IPS-NIHi7 (cell line): ENCODE results near the gene NHERF2.

Experiments used
- DNase-seq: peaks from one replicate; pipeline ENCODE4 v3.0.0; 2012; ENCODE audit warnings: mixed read lengths; ENCODE audit errors: extremely low spot score

Gene NHERF2

DNA sequence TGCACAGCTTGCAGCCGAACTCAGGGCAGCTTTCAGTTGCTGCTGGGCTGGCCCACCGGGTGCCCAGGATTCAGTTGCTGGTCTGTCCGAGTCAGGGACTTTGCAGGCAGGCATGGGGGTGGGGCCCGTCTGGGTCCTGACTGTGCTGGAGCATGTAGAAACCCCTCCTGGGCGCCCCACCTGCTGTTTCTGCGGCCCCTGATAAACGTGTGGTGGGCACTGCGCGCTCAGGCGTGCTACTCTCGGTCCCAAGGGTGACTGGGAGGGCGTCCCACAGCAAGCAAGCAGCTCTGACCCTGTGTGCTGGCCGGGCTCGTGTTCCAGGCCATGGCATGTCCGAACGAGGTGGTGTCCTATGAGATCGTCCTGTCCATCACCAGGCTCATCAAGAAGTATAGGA lies 33.6 kb downstream of the NHERF2 start:
- DNase-seq = no peak

DNA sequence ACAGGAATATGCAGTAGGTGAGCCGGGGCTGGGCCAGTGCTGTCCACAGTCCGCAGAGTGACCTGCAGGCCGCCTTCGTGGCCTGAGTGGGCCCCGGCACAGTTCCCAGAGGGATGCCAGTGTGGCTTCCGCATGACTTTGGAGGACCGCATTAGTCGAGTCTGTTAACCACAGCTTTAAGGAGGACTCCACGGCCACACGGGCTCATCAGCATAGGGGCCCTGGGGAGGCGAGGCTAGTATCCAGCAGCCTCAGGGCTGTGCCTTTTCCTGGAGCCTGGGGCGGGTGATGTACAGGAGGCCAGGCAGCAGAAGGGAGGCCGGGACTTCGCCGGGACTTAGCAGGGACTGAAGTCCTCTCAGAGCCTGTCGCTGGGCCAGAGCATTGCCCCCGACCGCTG lies 34.3 kb downstream of the NHERF2 start:
- DNase-seq = no peak

DNA sequence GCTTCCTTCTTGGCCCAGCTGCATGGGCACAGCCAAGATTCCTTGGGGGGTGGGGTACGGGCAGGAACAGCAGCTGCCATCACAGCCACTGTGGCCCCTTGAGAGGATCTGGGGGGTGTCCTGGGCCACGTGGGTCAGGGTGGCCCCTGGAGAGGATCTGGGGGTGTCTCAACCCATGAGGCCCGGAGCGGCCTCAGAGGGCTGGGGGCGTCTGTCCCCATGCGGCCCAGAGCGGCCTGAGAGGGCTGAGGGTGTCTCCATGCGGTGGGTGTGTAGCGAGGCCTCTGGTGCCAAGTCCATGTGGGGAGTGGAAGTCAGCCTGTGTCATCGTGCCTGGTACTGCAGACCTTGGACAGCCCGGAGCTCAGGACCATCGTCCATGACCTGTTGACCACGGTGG lies 34.8 kb downstream of the NHERF2 start:
- no peak for DNase-seq

DNA sequence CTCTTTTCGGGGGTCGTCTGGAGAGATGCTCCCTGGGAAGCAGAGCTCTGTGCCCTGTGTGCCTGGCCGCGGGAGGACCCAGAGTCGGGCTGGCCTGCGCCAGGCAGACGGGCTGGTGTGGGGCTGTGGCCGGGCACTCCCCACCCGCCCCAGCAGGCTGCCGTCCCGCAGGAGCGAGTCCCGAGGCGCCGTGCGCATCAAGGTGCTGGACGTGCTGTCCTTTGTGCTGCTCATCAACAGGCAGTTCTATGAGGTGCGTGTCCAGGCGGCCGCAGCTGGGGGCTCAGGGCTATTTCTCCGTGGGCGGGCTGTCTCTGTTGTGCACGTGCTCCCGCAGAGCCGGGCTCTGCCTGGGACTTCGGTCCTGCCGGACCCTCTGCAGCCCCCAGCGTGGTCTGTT lies 36.1 kb downstream of the NHERF2 start:
- no peak for DNase-seq

DNA sequence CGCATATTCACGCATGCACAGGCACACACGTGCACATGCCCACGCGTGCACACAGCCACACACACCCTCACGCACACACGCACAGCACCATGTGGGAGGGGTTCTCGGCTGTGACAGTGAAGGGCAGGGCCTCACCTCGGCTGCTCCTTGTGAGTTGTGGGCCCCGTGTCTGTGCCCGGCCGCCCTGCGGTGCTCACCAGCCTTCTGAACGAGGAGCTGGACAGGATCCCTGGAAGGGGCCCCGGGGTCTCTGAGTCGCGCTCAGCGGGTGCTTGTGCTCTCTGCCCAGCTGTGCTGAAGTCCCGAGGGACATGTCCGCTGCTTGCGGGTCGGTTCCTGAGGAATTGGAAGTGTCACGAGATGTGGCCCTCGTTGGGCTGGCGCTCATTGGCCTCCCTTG lies 37.2 kb downstream of the NHERF2 start:
- DNase-seq = no peak

DNA sequence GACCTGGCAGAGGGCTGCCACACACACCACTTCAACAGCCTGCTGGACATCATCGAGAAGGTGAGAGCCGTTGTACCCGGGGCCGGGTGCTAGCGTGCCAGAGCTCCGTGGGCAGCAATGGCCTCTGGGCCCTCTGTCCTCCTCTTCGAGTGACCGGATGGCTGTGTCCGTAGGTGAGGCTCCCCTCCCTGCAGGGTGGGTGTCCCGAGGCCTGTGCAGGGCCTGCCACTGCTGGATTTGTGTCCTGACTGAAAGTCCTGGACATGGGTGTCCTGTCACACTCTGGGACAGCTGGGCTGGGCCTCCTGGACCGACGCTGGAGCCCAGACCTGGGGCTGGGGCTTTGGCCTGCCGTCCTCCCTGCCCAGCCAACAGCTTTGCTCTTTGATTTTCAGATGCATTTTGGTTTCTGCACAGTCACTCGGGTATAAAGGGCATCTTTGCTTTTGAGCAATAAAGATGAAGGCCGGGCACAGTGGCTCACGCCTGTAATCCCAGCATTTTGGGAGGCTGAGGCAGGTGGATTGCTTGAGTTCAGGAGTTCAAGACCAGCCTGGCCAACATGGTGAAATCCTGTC lies 37.8 kb downstream of the NHERF2 start:
- DNase-seq = no peak

DNA sequence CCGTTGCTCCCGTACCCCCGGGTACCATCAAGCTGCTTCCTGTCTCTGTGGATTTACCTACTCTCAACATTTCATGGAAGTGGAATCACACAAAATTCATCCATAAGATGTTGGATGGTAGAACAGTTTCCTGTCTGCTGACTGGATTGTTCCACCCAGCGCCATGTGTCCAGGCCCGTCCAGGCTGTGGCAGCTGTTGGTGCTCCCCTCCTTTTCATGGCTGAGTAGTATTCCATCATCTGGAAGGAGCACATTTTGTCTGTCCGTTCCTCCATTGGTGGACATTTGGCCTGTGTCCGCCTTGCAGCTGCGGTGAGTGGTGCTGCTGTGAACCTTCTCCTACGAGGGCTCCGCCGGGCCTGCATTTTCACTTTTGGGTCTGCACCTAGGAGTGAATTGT lies 39.4 kb downstream of the NHERF2 start:
- DNase-seq = no peak

DNA sequence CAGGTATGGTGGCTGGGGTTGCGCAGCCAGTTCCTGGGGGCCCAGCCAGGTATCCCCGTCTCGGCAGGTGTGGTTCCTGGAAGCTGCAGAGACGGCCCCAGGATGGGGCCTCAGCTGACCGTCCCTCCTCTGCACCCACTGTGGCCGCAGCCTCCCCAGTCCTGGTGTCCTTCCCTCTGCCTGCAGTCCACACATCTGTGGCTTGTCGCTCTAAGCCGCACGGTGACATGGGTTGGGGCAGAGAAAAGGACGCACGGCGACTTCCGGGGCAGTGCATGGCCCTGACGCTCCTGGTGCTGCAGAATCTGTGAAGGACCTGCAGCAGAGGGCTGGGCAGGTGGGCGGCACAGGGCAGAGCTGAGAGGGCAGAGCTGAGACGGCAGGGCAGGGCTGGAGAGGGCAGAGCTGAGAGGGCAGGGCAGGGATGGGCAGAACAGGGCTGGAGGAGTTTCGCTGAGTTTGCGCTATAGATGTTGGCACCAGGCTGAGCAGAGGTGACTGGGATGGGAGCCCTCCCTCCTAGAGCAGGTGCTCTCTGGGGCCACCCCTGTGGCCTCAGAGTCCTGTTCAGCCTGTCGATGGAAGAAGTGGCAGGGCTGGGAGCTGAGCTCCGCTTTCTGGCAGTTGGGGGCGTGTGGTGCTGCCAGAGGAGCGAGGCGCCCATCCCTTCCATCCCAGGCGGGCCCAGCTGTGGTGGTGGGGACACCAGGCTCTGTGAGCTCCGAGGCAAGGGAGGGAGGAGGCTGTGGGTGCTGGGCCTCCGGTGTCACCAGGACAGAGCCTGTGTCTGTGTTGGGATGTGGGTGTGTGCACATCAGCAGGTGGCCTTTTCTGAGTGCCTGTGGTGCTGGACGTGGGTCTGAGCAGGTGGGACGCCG lies 44.1 kb downstream of the NHERF2 start:
- no peak for DNase-seq

DNA sequence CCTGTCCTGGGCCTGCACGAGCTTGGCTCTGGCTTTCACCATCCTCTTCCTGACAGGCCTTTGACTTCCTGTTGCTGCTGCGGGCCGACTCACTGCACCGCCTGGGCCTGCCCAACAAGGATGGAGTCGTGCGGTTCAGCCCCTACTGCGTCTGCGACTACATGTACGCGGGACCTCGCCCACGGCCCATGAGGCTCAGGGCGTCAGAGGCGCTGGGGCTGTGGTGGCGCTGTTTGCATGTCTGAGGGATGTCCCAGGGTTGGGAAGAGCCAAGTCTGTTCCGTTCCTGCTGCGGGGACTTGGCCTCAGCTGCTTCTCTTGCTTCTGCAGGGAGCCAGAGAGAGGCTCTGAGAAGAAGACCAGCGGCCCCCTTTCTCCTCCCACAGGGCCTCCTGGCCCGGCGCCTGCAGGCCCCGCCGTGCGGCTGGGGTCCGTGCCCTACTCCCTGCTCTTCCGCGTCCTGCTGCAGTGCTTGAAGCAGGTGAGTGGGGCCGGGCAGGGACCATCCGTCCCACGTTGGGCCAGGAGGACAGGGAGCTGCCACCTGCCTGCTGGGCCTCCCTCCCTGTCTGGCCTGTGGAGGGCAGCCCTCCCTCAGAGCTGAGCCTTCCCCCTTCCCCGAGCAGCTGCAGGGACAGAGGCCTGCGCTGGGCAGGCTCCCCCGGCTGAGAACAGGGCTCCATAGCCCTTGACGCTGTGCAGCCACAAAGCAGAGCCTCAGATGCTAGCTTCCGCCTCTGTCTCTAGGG lies 44.9 kb downstream of the NHERF2 start:
- DNase-seq = no peak

DNA sequence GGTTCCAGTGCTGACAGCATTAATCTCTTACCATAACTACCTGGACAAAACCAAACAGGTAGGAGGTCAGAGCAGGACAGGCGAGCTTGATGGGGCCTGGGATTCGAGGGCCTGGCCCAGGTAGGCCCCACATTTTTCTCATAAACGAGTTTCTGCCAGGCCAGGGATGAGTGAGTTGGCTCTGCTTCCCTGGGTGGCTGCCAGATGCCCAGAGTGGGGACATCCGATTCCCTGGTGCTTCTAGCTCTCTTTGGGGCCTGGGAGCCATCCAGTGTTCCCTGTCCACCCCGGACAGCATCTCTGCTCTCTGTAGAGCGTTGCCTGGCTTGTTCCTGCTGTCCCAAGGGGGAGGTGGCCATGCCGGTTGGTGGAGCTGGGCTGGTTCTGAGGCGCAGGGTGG lies 46.2 kb downstream of the NHERF2 start:
- DNase-seq = no peak

DNA sequence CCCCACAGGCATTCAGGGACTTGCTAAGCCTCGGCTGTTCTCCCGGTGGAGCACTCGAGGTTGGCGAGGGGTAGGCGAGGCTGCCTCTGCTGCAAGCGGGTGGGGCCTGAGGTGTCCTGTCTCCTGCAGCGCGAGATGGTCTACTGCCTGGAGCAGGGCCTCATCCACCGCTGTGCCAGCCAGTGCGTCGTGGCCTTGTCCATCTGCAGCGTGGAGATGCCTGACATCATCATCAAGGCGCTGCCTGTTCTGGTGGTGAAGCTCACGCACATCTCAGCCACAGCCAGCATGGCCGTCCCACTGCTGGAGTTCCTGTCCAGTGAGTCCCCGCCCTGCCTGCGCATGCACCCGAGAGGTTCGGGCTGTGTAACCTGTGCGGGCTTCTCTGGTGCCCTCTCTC lies 47.4 kb downstream of the NHERF2 start:
- no peak for DNase-seq

DNA sequence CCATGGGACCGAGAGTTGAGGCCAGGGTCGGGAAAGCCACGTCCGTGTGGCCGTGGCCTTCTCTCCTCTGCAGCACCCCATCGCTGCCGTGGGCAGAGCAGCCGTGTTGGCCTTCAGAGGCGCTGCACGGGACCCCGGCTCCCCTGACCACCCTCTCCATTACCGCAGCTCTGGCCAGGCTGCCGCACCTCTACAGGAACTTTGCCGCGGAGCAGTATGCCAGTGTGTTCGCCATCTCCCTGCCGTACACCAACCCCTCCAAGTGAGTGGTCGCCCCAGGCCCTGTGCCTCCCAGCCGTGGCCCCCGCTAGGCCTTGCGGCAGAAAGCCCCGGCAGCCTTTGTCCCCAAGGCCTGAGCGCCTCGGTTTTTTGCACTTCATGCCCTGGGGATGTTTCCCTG lies 48.9 kb downstream of the NHERF2 start:
- no peak for DNase-seq

DNA sequence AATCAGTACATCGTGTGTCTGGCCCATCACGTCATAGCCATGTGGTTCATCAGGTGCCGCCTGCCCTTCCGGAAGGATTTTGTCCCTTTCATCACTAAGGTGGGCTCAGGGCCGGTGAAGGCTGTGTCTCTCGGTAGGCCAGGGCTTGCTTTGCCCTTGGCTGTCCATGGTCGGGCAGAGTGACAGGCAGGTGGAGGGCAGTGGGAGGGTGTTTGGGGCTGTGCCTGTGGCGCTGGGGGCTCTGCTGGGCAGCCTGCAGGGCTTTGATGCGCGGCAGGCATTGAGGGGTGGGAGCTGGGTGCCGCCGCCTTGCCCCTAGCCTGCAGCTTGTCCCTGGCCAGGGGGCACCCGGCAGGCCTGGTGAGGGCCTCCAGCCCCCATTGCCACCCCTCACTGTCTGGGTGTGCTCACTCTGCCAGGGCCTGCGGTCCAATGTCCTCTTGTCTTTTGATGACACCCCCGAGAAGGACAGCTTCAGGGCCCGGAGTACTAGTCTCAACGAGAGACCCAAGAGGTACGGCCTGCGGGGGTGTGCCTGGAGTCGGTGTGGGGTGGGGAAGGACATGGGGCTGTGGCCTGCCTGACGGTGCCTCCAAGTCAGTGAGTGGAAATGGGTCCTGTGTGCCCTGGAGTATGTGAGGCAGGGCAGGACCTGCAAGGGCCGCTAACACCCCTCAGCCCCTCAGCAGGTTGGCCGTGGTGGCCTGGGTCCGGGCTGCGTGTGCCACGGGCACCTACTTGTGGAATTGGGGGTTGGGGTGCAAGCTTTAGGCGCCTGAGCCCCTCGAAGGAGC lies 49.6 kb downstream of the NHERF2 start:
- DNase-seq = no peak

DNA sequence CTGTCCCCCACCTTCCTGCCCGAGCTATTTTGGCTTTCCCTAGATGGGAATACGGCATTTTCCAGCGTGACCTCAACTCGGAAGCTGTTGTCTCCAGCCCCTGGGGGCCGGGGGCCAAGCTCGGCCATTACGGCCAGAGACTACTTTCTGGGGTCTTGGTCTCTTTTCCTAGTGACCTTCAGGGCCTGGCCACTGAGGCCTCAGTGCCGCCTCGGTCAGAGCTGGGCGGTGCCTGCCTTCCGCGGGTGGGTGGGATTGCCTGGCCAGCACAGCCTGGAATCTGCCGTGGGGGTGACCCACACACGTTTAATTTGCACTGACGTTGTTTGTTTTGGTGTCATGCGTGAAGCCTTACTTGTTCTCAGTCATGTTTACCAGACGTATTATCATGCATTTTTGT lies 50.3 kb downstream of the NHERF2 start:
- DNase-seq = no peak

DNA sequence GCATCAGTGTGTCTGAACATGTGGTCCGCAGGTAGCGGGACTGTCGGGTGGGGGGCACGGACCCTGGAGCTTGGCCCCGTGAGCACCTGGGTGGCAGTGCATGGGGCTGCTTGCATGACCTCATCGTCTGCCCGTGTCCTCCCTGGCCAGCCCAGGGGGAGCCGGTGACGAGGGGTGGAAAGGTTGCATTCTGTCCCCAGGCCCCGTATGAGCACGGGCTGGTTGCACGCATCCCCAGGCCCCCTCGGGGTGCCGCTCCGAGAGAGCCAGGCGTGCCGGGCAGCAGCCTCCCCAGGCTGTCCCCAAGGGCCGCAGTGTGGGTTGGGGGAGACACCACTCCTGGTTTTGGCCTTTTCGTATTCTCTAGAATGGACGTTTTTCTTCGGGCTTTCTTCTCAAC lies 51.0 kb downstream of the NHERF2 start:
- no peak for DNase-seq

DNA sequence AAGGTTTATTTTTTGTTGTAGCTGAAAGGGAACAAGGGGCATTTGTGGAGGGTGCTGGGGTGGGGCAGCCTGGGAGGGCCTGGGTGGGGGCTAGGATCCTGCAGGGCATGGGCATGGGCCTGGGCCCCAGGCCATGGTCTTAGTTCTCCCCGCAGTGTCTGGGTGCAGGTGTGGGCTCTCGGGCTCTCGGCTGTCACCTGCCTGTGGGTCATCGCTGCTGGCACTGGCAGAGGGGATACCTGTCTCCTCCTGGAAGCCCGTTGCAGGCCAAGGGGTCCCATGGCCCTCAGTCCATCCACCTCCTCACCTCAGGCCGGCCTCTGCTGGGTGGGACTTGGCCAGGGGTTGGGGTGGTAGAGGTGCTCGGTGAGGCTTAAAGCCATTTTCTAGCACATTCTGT lies 51.4 kb downstream of the NHERF2 start:
- no peak for DNase-seq

DNA sequence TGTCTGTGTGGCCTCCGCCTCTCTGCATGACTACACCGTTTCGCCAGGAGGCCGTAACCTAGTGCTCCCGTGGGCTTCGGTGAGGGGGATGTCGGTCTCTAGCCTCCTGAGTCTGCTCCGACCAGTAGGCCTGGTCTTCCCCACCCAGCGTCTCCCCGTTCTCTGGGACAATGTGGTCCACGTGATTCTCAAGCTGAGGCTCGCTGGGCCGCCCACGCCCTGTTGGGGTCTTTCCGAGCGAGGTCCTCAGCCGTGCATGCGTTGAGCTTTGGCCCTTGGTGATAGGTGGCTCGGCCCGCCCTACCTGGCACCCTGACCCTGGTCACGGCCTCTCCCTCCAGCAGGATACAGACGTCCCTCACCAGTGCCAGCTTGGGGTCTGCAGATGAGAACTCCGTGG lies 52.0 kb downstream of the NHERF2 start:
- DNase-seq = no peak

DNA sequence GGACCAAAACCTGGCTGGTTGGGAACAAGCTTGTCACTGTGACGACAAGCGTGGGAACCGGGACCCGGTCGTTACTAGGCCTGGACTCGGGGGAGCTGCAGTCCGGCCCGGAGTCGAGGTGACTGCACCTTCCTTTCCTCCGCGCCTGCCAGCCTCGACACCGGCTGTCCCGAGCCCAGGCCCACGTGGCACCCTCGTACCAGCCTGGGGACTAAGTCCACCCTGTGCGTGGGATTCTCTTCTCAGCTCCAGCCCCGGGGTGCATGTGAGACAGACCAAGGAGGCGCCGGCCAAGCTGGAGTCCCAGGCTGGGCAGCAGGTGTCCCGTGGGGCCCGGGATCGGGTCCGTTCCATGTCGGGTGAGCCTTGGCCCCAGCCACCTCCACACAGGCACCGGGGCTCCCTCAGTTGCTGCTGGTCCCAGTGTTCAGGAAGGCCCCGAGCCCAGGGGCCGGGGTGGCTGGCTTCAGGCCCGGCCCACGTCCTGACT lies 52.7 kb downstream of the NHERF2 start:
- no peak for DNase-seq

DNA sequence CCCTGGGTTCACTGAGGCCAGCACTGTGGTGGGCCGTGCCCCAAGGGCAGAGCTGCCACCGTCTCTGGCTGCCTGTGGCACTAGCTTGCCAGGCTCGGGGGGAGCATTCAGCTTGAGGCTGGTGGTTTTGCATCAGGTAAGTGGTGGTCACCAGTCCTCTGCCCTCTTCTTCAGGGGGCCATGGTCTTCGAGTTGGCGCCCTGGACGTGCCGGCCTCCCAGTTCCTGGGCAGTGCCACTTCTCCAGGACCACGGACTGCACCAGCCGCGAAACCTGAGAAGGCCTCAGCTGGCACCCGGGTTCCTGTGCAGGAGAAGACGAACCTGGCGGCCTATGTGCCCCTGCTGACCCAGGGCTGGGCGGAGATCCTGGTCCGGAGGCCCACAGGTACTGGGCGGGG lies 53.3 kb downstream of the NHERF2 start:
- no peak for DNase-seq

DNA sequence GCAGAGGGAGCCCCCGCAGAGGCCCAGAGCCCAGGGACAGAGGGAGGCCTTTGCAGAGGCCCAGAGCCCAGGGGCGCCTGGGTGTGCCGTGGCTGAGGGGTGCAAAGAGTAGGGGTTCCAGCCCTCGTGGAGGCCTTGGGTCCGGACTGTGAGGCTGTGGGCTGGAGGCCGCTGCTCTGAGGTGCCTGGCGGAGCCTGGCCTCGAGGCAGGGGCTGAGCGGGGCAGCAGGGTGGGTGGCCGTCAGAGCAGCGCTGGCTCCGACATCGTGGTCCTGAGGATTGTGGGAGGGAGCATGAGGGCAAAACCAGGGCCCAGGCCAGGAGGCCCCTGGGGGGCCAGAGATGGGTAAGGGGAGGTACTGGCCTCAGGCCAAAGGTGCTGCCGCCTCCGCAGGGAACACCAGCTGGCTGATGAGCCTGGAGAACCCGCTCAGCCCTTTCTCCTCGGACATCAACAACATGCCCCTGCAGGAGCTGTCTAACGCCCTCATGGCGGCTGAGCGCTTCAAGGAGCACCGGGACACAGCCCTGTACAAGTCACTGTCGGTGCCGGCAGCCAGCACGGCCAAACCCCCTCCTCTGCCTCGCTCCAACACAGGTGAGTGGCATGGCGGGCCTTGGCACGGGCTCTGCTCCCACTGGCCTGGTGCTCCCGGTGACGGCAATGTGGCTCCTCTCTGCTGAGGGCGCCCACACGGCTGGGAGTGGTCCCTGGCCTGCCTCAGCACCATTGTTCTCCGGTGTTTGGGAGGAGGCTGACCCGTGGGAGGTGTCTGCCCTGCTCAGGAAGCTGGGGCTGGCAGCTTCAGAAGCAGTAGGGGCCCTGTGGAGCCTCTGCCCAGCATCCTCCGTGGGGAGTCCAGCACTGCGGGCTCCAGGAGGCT lies 54.7 kb downstream of the NHERF2 start:
- DNase-seq = no peak
